Measurements from ENCODE around the gene TOP3A. TPM values are rescaled to one million over a fixed set of nuclear protein-coding genes. Genes with fewer than 3 reads are reported as not detected.

Gene TOP3A
- total RNA-seq, 1 experiment from 2014 or later, result 56.1 TPM

GRCh38 chr17:18314731-18315561, at the start of gene TOP3A, which contains the start of gene SMCR8 (continued):
- TF ChIP-seq KAT7 (CRISPR knock-in tag; IDR thresholded peaks at IDR 0.05; ENCODE audit: borderline replicate concordance) (peak; percentile 53; the same call in 1 of the 2 replicates), ESRRA (CRISPR knock-in tag; IDR thresholded peaks at IDR 0.05; ENCODE audit: borderline replicate concordance) (peak; percentile 81; the same call in 1 of the 2 replicates), PRRX2 (CRISPR knock-in tag; IDR thresholded peaks at IDR 0.05) (no peak), ZNF263 (CRISPR knock-in tag; IDR thresholded peaks at IDR 0.05; ENCODE audit: low read depth) (no peak), NFE2L1 (CRISPR knock-in tag; IDR thresholded peaks at IDR 0.05) (peak; percentile 81), EMX1 (CRISPR knock-in tag; IDR thresholded peaks at IDR 0.05) (no peak), ZNF232 (CRISPR knock-in tag; IDR thresholded peaks at IDR 0.05) (peak; percentile 59; the same call in 1 of the 2 replicates), ATF1 (CRISPR knock-in tag; IDR thresholded peaks at IDR 0.05) (no peak), JUN (CRISPR knock-in tag; IDR thresholded peaks at IDR 0.05) (peak; percentile 85), CREB1 (CRISPR knock-in tag; IDR thresholded peaks at IDR 0.05) (peak; percentile 73; the same call in 1 of the 2 replicates)
- TF ChIP-seq, protein P1, sequence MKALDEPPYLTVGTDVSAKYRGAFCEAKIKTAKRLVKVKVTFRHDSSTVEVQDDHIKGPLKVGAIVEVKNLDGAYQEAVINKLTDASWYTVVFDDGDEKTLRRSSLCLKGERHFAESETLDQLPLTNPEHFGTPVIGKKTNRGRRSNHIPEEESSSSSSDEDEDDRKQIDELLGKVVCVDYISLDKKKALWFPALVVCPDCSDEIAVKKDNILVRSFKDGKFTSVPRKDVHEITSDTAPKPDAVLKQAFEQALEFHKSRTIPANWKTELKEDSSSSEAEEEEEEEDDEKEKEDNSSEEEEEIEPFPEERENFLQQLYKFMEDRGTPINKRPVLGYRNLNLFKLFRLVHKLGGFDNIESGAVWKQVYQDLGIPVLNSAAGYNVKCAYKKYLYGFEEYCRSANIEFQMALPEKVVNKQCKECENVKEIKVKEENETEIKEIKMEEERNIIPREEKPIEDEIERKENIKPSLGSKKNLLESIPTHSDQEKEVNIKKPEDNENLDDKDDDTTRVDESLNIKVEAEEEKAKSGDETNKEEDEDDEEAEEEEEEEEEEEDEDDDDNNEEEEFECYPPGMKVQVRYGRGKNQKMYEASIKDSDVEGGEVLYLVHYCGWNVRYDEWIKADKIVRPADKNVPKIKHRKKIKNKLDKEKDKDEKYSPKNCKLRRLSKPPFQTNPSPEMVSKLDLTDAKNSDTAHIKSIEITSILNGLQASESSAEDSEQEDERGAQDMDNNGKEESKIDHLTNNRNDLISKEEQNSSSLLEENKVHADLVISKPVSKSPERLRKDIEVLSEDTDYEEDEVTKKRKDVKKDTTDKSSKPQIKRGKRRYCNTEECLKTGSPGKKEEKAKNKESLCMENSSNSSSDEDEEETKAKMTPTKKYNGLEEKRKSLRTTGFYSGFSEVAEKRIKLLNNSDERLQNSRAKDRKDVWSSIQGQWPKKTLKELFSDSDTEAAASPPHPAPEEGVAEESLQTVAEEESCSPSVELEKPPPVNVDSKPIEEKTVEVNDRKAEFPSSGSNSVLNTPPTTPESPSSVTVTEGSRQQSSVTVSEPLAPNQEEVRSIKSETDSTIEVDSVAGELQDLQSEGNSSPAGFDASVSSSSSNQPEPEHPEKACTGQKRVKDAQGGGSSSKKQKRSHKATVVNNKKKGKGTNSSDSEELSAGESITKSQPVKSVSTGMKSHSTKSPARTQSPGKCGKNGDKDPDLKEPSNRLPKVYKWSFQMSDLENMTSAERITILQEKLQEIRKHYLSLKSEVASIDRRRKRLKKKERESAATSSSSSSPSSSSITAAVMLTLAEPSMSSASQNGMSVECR (CRISPR knock-in tag; IDR thresholded peaks at IDR 0.05; ENCODE audit: borderline replicate concordance), result no peak; the same call in 1 of the 2 replicates

GRCh38 chr17:18364166-18364565, 49.4 kb upstream of the TOP3A start:
- ATAC-seq (no peak), DNase-seq (ENCODE audit: low spot score) (no peak)
- peaks cover 2% of the 10 kb centered on the region; the same call in 1 of the 2 replicates for H3K27me3 Mint-ChIP-seq (ENCODE audit: low read depth)
- H3K27ac Mint-ChIP-seq, result no peak overlapping the region
- CTCF ChIA-PET, result no interaction called here
- H3K4me1 Mint-ChIP-seq, result peaks cover 12% of the 10 kb centered on the region
- no peaks in the 10 kb centered on the region for H3K9me3 Mint-ChIP-seq
- peaks cover 8% of the 10 kb centered on the region; the same call in 1 of the 2 replicates for H3K36me3 Mint-ChIP-seq
- POLR2A ChIA-PET, result interaction anchor here (0.8 kb wide), 1 partner anchor 37 kb away, joined by 3 read pairs; no protein-coding TSS in a partner anchor
- H3K4me3 Mint-ChIP-seq, result no peak overlapping the region
- TF ChIP-seq PREB (CRISPR knock-in tag; IDR thresholded peaks at IDR 0.05; ENCODE audit: borderline replicate concordance) (no peak), NFATC4 (CRISPR knock-in tag; IDR thresholded peaks at IDR 0.05) (no peak), ZNF532 (CRISPR knock-in tag; IDR thresholded peaks at IDR 0.05; ENCODE audit: borderline replicate concordance) (no peak), USF2 (CRISPR knock-in tag; IDR thresholded peaks at IDR 0.05) (no peak), OVOL2 (CRISPR knock-in tag; IDR thresholded peaks at IDR 0.05; ENCODE audit: borderline replicate concordance) (no peak), GRHL2 (CRISPR knock-in tag; IDR thresholded peaks at IDR 0.05; ENCODE audit: insufficient replicate concordance, severe bottlenecking) (no peak), STAT6 (CRISPR knock-in tag; conservative IDR thresholded peaks at IDR 0.05; ENCODE audit: low read depth) (no peak)
- TF ChIP-seq, protein P2, sequence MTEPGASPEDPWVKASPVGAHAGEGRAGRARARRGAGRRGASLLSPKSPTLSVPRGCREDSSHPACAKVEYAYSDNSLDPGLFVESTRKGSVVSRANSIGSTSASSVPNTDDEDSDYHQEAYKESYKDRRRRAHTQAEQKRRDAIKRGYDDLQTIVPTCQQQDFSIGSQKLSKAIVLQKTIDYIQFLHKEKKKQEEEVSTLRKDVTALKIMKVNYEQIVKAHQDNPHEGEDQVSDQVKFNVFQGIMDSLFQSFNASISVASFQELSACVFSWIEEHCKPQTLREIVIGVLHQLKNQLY (CRISPR knock-in tag; IDR thresholded peaks at IDR 0.05), result no peak
- TF ChIP-seq, protein P3, sequence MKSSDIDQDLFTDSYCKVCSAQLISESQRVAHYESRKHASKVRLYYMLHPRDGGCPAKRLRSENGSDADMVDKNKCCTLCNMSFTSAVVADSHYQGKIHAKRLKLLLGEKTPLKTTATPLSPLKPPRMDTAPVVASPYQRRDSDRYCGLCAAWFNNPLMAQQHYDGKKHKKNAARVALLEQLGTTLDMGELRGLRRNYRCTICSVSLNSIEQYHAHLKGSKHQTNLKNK (CRISPR knock-in tag; IDR thresholded peaks at IDR 0.05), result no peak

All from WTC11 (cell line).